Endothelial cell of hepatic sinusoid (primary cell): Measurements from ENCODE around the gene KCNJ10.

Experiments used
- in situ Hi-C: cut with HindIII; loops from 2 replicates; pipeline ENCODE4 v1.10.0; 2017; ENCODE audit warnings: low sequenced_read_pairs

The KCNJ10 gene

DNA sequence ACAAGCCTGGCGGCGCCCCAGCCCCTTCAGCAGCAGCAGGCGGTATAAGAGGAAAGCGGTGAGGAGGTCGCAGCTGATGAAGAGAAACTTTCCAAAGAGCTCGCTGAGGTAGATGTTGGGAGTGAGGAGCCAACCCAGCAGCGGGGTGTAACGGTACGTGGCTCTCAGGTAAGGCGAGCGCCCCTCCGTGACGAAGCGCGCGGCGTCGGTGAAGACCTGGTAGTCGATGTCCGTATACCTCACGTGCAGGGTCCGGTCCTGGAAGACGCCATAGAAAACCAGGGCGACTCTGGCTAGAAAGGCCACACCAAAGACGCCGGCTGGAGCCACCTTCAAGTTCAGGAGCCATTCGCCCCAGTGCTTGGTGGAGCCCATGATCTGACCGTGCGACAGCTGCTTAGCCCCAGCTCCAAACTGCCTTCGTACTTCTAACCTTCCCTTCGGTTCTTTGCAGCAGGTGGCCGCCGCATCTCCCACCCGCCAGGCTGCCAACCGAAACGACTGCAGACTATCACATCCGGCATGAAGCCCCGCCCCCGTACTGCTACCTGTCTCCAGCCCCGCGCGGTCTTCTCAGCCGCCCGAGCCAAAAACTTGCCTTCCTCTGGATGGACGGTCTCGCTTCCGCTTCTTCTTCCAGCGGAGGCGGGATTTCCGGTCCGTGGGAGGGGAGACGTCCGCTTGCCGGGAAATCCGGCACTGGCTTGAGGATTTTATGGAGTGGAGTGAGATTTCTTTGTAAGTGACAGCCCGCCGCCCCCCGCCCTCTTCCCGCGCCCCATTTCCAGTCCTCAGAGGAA, 38.4 kb downstream of the KCNJ10 start, which contains the start of gene PIGM:
Gene PIGM (minus strand): TSS at position 626 of the 800 bp plus-strand sequence. CDS start 251 bp downstream, at position 375.
- in situ Hi-C loops: no loop called here

DNA sequence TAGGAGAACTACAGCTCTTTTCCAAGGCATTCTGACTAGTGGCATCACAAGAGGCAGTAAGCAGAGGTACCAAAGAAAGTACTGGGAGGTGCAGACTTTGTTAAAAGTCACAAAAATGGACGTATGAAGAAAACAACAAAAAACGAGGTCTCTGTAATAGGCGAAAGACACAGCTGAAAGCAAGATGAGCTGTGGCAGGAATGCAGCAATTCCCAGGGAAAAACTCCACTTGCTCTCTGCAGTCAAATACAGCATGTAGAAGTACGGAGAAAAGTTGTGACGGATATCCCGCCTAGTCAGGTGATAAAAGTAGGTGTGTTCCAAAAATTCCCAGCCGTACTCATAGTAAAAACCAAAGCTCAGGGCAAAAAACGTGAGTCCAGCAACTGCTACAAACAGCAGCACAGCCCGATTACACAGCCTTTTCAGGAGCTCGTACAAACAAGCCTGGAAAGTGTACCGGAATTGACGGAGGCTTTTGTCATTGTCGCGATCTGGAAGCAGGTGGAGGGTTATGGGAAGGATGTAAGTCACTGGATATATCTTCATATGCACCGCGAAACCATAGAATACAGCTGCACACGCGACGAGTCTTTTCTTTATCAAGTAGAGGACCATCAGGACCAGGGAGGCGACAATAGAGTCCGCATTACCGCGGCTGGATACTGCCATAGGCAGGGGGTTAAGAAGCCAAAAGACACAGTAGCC, 39.1 kb downstream of the KCNJ10 start:
- in situ Hi-C loops: no loop called here

DNA sequence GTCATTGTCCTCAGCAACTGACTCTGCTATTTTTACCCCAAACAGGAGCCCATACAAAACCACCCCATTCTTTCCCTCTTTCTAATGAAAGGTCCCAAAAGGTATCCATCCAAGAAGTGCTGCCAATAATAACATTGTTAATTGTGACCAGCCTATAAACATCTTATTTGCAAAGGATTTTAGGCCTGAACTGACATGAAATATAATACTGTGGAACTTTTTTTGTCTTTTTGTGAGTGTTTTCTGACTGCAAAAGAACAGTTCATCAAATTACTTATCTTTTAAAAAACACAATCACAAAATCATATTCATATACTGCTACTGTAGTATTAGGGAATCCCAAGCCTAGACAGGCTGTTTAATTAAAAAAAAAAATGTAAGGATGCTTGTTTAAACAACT, 41.5 kb downstream of the KCNJ10 start:
- in situ Hi-C loops: no loop called here

DNA sequence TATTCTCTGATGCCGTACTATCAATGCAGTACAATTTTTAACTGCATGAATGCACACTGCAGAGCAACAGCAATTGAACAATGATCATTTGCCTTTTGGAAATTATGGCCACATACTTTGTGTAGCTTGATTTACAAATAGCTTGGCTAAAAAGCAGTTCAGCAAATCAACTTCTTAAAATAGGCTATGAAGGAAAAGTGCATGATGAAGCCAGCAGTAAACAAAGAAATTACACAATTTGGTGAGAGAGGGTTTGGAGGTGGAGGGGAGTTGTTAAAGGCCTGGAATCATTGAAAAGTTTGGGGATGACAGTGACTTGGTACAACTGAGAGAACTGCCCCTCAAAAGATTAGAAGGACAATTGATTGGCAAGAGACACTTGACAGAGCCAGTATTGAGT, 44.6 kb downstream of the KCNJ10 start:
- in situ Hi-C loops: no loop called here

DNA sequence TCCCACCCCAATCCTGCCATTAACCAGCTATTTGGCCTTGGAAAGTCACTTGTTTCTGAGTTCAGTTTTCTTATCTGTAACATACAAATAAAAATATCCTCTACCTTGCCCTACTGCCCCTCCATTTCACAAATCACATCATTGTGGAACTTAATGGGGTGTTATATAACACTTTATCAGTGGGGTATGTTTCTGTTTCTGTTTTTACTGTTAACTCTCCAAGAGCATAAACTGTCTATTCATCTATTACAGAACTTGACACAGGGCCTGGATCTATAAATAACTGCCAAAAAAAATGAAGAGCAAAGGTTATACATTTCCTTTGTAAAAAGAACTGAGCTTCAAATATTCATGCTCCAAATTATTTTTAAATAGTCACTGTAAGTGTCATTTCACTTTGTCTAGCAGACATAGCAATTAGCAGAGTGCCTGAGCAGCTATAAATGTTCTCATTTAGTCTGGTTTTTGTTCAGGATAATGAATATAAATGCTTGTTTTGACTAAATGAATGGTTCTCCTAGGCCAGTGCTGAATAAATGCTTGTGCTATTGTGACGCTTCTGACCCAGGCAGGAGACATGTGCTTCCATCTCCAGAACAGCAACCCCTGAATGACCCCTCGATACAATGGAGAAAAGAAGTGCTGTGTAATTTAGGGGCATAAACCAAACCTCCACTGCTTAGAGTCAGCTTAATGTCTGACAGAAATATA, 45.6 kb downstream of the KCNJ10 start:
- in situ Hi-C loops: loop anchor here (25.0 kb wide), 1 partner anchor 237 kb away; the partner anchor contains the start of gene DUSP23

DNA sequence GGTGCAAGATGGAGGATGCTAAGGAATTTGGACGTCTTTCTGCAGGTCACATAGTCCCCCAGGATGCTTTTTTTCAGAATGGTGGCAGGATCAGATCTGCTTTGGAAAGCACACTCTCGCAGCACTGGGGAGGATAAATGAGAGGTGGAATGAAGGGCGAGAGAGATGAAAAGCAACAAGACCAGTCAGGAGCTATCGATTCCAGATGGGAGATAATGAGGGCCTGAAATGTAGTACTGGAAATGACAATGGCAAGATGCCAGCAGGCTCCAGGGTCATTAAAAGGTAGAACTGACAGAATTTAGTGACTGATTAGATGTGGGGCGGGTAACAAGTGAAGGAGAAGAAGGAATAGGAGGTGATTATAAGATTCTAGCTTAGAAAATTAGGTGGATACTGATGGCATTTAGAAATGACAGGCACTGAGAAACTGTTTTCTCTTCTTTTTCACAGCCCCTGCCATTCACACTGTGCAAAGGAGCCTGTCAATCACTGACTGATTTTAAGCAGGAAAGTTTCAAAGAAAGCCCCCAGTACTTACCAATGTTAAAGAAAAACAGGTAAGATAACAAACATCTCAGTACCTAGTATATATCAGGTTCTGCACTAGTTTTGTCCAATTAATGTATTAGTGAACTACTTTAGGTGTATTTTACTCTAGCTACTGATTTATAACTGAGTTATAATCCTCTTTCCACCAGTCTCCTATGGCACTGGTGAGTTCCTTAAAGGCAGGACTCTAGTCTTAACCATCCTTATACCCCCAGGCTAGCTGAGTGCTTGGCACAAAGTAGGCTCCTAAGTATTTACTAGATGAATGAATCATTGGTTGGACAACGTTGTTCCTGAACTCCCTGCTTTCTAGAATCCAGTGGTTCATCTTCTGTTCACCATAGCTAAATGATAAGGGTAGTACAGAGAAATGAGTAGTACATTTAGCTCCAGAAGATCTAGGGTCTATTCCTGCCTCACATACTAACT, 47.3 kb downstream of the KCNJ10 start:
- in situ Hi-C loops: loop anchor here (25.0 kb wide), 1 partner anchor 235 kb away; the partner anchor contains the start of gene DUSP23

DNA sequence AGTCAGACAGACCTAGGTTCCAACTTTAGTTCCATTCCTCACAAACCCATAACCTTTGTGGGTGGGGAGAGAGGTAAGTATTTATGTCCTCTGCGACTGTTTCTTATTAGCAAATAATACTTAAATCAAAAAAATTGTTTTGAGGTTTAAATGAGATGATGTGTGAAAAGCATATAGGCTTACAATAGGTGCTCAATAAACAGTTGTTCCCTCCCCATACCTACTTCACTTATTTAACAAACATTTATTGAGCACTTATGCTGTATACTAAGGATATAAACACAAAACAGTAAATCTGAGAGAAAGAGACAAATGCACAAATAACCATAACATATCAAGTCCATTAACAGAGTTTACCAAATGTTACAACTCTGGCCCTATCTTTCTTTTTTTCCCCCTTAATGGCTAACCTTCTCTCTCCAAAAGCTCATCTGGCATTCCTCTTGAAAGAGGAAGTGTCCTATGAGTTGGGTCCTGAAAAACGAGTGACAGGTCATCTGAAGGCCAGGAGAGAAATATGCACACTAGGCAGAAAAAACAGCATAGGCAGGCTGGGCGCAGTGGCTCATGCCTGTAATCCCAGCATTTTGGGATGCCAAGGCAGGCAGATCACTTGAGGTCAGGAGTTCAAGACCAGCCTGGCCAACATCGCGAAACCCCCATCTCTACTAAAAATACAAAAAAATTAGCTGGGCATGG, 48.4 kb downstream of the KCNJ10 start:
- in situ Hi-C loops: loop anchor here (25.0 kb wide), 1 partner anchor 234 kb away; the partner anchor contains the start of gene DUSP23

DNA sequence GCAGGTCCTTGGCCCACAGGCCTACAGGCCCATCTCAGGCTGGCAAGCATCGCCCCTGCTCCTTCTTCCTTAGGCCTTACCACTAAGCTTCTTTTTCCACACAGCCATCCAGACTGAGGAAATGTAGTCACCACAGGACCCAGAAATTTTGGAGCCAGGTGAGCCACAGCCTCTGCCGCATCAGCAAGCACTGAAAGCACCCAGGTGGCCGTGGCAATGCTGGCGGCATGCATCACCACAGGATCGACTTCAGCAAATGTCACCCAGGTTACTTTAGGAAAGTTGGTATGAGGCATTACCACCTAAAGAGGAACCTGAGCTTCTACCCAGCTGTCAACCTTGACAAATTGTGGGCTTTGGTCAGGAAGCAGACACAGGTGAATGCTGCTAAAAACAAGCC, 49.8 kb downstream of the KCNJ10 start:
- in situ Hi-C loops: loop anchor here (25.0 kb wide), 1 partner anchor 233 kb away; the partner anchor contains the start of gene DUSP23

DNA sequence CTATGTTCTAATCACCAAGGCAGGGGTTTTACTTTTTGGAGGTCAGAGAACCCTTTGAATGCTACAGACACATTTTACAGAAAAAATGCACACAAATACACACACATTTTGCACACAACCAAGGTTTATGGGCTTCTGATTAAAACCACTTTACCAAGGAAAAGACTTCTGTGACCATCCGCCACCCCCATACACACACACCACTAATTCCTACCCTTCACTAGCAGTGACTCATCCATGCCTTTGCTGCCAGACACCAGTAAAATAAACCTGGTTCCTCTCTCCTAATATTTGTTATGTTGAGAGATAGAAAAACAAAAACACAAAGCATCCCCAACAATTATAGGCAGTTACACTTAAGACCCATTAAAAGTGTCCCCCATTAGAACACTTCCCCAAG, 51.1 kb downstream of the KCNJ10 start:
- in situ Hi-C loops: loop anchor here (25.0 kb wide), 1 partner anchor 232 kb away; the partner anchor contains the start of gene DUSP23

DNA sequence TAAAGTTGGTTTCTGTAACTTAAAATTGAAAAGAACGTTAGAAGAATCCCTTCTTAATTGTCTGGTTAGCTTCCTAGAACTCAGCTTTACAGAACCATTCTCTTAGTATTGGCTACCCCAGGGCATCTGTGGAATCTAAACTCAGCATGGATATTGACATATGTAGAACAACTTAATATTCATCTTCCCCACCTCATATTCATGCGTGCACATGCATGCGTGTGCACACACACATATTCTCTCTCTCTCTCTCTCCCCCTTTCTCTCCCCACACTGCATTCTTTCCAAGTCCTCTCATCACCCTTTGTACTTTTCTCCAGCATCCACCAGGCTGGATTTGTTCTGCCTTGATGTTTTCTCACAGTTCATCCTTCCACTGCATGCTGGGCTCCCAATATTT, 51.6 kb downstream of the KCNJ10 start:
- in situ Hi-C loops: loop anchor here (25.0 kb wide), 1 partner anchor 231 kb away; the partner anchor contains the start of gene DUSP23

DNA sequence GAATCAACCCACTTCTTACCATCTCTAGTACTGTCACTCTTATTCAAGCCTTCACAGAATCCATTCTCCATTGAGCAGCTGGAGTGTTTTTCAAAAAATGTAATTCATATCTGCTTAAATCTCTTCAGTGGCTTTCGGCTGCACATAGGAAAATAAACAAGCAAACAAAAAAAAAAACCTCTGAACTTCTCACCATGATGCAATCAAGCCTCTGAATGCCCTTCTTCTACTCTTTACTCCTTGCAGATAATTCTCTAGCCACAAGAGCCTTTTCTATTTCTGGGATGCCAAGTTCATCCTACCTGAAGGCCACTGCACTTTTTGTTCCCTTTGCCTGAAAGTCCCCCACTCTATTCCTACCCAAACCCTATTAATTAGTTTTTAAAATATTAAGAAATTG, 52.4 kb downstream of the KCNJ10 start:
- in situ Hi-C loops: loop anchor here (25.0 kb wide), 1 partner anchor 230 kb away; the partner anchor contains the start of gene DUSP23

DNA sequence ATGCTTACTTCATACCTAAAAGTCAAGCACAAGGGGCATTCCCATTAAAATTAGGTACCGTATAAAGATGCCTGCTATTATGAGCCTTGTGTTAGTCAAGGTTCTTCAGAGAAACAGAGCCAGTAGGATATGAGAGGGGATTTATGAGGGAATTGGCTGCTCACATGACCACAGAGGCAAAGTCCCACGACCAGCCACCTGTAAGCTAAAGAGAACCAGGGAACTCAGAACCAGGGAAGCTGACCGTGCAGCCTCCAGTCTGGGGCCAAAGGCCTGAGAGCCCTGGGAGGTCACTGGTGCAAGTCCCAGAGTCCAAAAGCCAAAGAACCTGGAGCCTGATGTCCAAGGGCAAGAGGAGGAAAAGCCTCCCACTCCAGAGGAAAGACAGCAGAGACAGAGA, 58.2 kb downstream of the KCNJ10 start:
- in situ Hi-C loops: loop anchor here (25.0 kb wide), 1 partner anchor 224 kb away; the partner anchor contains the start of gene DUSP23

DNA sequence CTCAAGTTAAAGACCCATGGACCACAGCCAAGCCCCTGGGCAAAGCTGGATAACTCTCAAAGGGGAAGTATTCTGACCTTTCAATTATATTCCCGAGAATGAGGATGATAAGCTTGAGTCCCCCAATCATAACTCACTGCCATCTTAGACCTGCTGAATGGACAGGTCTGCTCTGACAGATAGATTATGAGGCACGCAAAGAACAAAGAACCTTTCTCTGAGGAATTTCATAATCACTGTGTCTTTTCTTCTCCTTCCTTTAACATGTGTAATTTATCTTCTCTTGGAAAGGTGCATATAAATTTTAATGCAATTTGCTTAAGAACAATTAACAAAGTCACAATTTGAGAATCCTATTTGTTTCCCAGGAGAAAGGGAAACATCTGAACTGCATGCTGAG, 60.2 kb downstream of the KCNJ10 start:
- in situ Hi-C loops: loop anchor here (5.0 to 25.0 kb wide), 2 partner anchors 78 to 222 kb away; partner anchors contain the start of gene DUSP23

DNA sequence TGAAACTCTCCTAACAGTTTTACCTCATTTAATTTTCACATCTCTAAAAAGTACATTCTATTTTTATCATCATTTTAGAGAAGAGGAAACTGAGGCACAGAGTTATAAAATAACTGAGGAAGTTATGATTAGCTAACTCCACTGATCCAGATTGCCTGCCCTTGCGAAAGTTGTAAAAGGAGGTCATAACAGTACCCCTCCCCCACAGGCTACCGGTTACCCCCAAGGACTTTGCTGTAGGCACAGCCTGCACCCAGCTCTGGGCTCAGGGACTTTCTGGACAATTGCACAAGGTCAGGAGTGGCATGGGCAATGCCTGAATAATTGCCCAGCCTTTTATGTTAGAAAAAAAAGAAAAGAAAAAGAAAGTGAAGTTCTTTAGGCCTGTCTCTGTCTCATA, 60.9 kb downstream of the KCNJ10 start:
- in situ Hi-C loops: loop anchor here (5.0 to 25.0 kb wide), 2 partner anchors 77 to 222 kb away; partner anchors contain the start of gene DUSP23

DNA sequence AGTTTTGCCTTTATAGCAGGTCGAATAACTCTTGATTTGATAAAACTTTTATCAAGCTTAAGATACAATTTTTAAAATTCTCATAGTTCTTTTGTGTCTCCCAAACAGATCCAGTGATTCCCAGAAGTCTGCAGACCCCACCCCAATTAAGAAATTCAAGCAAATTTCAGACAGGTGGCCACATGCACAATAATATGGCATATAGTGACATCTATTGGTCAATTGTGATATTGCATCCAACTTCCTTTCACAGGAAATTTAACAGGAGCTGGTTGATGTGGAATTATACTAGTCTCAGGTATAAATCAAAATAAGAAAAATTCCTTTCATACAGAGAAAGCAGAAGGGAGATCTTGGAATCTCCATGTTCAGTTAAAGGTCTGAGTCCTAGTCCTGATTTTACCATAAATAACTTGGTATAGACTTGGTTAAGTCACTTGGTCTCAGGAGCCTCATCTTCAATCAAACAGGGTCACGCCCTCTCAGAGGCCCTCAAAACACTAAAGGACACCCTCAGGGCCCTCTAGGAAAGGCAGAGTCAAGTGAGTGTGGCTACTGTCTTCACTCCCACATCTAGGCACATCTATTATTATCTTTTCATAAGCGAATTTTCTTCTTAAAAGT, 62.3 kb downstream of the KCNJ10 start:
- in situ Hi-C loops: loop anchor here (5.0 to 25.0 kb wide), 2 partner anchors 75 to 220 kb away; partner anchors contain the start of gene DUSP23

DNA sequence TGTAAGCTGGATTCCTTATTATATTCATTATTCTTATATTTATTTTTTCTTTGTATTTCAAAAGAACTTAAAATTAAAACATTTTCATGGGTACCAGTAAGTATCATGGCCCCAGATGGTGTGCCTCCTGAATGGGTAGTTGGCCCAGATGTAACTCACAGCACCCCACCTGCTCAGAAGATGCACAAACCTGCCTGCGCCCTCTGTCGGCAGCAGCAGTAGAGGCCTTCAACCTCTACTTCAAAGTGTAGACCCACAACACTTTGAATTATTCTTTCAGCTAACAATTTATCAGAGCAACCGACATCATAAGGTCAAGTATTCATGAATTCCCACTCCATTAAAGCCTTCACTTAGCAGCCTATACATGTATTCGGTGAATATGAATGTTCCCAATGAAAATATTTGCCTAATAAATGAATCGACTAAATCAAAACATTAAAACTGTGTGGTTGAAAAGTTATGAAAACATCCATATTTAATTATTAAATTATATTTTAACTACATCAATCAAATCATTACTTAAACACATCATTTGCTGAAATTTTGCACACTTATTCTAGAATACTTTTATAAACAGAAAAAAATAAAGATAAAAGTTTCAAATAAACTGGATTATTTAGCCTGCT, 63.5 kb downstream of the KCNJ10 start:
- in situ Hi-C loops: loop anchor here (5.0 to 25.0 kb wide), 2 partner anchors 74 to 219 kb away; partner anchors contain the start of gene DUSP23

DNA sequence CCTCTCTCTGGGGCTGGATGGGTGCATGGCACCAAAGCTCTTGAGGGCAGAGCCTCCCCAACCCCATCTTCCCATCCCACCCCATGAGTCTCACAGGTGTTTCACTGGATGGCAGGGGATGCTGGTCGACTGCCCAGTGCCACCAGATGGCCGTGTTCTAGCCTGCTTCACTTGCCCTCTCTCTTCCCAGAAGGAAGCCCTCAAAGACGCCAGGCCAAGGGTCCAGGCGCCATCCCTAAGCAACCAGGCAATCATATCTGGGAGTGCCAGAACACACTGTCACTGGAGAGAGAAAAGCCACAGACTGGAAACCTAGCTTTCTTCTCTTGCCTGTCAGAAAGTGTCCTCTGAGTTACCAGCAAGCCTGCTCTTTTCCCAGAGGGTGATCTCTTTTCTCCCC, 64.9 kb downstream of the KCNJ10 start:
- in situ Hi-C loops: loop anchor here (5.0 to 25.0 kb wide), 2 partner anchors 73 to 218 kb away; partner anchors contain the start of gene DUSP23

DNA sequence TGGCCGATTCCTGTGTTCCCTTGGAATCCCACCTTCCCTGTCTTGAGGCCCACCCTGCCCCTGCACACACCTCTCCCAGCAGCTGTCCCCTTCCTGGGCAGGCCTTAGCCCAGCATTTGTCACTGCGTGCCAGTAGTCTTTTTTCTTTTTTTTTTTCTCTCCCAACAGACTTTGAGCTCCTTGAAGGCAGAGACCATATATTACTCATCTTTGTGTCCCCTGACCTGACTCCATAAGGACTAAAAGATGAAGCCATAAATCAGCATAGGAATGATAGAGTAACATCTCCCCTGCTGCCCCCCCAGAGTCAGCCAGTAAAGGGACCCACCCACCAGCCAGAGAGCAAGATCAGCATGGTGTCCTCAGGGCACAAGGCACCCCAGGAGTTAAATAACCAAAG, 65.5 kb downstream of the KCNJ10 start:
- in situ Hi-C loops: loop anchor here (25.0 kb wide), 1 partner anchor 217 kb away; the partner anchor contains the start of gene DUSP23
